Neuron (in vitro differentiated cells): ENCODE results near the gene MVB12B.

Experiments
- H2AFZ ChIP-seq: one replicate; pipeline ENCODE4 v1.6.1; 2013; ENCODE audit warnings: low read depth, mild to moderate bottlenecking, inconsistent platforms, low read length, moderate library complexity
- H3K27me3 ChIP-seq: one replicate; pipeline ENCODE4 v1.6.1; 2013; ENCODE audit warnings: low read length; ENCODE audit not compliant: insufficient read depth
- H3K36me3 ChIP-seq: one replicate; pipeline ENCODE4 v1.6.1; 2013; ENCODE audit warnings: low read length; ENCODE audit not compliant: insufficient read depth
- H3K4me1 ChIP-seq: one replicate; pipeline ENCODE4 v1.6.1; 2013; ENCODE audit warnings: low read length; ENCODE audit not compliant: insufficient read depth
- H3K4me3 ChIP-seq: 2 replicates; pipeline ENCODE4 v1.5.1; 2013; ENCODE audit warnings: mild to moderate bottlenecking, low read length, moderate library complexity
- H3K9me3 ChIP-seq: one replicate; pipeline ENCODE4 v1.6.1; 2013; ENCODE audit warnings: low read length

MVB12B gene

DNA sequence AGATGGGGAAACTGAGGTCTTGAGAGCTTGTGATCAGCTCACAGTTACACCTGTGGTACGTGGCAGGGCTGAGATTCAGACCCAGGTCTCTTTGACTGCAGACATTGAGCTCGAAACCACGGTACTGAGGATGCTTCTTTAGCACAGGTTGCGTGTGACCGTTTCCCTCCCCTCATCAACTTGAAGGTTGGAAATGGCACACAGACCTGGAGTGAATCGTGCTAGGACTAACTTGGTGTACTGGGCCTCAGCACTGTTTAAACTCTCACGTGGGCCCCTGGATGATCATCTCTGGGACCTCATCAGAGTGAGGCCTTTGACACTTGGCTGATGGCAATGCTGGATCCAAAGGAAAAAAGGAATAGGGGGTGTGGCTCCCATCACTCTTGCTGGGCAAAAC lies 106.0 kb downstream of the MVB12B start:
- Histone ChIP-seq H3K4me1 (peaks cover 12% of the 10 kb centered on the region), H3K27me3 (no peaks in the 10 kb centered on the region), H3K4me3 (no peak overlapping the region), H3K9me3 (no peaks in the 10 kb centered on the region), H2AFZ (no peak overlapping the region), H3K36me3 (peaks cover 3% of the 10 kb centered on the region)

DNA sequence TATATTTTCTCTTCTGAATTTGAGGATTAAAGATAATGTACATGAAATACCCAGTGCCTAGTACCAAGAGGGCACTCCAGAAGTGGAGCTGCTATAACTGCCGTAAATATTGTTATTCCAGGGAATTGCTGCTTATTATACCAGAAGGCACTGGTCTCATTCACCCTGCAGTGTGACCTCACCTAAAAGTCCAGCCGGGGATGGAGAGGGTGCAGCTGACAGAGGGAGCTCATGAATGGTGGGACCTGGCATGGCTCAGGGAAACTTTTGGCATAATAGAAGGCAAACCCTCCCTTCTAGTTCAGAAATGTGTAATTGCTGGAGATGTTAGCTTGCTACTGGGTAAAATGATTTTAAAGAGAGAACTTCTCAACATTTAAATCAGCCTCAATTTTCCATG lies 108.5 kb downstream of the MVB12B start:
- H2AFZ ChIP-seq = no peak overlapping the region
- peaks cover 19% of the 10 kb centered on the region for H3K4me1 ChIP-seq
- H3K27me3 ChIP-seq = no peaks in the 10 kb centered on the region
- H3K36me3 ChIP-seq = peaks cover 3% of the 10 kb centered on the region
- no peaks in the 10 kb centered on the region for H3K9me3 ChIP-seq
- H3K4me3 ChIP-seq = no peak overlapping the region

DNA sequence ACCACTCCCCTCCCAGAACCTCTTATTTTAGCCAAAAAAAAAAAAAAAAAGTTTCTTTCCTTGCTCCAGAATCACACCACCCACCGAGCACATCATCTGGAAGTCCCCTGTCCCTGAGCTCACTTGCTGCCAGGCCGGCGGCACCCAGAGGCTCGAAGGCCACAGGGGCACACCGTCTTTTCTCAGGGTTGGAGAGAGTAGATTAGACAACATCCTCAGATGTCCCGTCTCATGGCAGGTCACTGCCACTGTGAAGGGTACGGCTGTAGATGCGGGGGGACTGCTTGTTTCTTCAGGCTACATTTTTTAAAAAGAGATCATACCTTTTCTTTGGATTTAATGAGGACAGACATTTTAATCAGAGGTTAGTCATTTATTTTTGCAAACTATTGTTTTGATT lies 109.0 kb downstream of the MVB12B start:
- H3K4me1 ChIP-seq = peaks cover 24% of the 10 kb centered on the region
- H3K36me3 ChIP-seq = peaks cover 3% of the 10 kb centered on the region
- H3K27me3 ChIP-seq = no peaks in the 10 kb centered on the region
- no peak overlapping the region for H2AFZ ChIP-seq
- no peaks in the 10 kb centered on the region for H3K9me3 ChIP-seq
- H3K4me3 ChIP-seq = no peak overlapping the region

DNA sequence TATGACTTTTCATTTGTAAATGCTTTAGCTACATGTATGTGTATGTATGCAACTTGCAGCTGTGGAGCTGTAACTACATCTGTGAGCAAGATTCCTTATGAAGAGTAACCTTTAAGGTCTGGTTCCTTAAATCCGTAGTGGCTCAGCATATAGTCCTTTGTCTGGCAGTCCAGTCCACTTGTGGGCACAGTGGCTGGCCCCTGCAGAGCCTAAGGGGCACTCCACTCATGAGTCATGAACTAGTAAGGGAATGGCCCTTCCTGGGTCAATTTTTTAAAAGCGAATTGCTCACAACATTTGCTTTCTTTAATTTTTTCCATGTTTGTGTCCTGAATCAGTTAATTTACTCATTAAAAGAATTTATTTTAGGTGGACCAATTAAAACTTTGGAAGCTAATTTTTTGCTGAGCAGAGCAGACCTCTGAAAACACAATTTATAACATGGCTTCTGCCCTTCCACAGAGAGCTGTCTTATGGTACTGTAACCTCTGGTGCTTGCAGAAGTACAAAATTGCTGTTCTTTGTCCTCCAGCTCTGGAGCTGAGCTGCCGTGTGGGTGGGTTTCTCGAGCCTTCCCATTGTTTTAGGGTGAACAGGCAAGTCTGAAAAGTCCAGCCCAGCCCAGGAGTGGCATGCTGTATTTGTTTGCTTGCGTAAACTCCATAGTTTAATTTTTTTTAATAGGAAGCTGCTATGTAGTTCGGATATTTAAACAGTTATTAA lies 110.1 kb downstream of the MVB12B start:
- Histone ChIP-seq H3K27me3 (no peaks in the 10 kb centered on the region), H3K36me3 (peaks cover 3% of the 10 kb centered on the region), H3K9me3 (no peaks in the 10 kb centered on the region), H3K4me3 (no peak overlapping the region), H3K4me1 (peaks cover 32% of the 10 kb centered on the region), H2AFZ (no peak overlapping the region)

DNA sequence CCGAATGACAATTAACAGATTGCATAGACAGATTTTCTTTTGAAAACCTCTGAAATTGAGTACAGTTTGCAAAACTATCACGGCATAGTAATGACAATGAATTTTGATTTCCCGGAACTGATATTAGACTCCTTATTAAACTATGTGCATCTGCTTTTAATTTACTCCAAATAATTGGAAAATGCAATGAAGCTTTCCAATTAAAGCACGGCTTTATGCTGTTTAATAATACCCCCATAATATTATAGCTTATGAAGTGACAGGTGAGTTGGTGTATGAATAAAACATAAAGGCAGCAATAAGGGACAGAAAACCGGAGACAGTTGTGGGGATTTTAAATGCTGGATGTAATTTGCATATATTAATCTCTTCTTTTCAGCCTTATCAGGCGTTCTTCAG lies 110.6 kb downstream of the MVB12B start:
- Histone ChIP-seq H3K27me3 (no peaks in the 10 kb centered on the region), H2AFZ (no peak overlapping the region), H3K36me3 (peaks cover 3% of the 10 kb centered on the region), H3K9me3 (no peaks in the 10 kb centered on the region), H3K4me1 (peaks cover 32% of the 10 kb centered on the region), H3K4me3 (no peak overlapping the region)

DNA sequence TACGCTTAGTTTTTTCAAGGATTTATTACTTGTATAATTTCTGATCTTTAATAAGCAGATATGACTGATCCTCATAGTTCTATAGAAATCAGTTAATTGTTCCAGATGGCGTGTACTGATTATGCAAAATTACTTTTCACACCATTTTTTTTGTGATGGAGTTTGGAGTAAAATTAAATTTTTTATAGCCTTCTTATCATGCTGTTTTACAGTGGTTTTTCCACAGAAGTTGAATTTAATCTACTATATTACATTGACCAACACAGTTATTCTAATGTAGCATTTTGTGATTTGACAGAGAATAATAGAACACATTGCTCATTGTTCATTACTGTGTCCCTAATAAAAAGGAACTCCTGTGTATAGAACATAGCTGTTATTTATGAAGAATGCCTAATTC lies 111.1 kb downstream of the MVB12B start:
- peaks cover under 1% of the 10 kb centered on the region for H3K36me3 ChIP-seq
- H3K9me3 ChIP-seq = no peaks in the 10 kb centered on the region
- H3K27me3 ChIP-seq = no peaks in the 10 kb centered on the region
- H3K4me1 ChIP-seq = peaks cover 32% of the 10 kb centered on the region
- no peak overlapping the region for H3K4me3 ChIP-seq
- no peak overlapping the region for H2AFZ ChIP-seq

DNA sequence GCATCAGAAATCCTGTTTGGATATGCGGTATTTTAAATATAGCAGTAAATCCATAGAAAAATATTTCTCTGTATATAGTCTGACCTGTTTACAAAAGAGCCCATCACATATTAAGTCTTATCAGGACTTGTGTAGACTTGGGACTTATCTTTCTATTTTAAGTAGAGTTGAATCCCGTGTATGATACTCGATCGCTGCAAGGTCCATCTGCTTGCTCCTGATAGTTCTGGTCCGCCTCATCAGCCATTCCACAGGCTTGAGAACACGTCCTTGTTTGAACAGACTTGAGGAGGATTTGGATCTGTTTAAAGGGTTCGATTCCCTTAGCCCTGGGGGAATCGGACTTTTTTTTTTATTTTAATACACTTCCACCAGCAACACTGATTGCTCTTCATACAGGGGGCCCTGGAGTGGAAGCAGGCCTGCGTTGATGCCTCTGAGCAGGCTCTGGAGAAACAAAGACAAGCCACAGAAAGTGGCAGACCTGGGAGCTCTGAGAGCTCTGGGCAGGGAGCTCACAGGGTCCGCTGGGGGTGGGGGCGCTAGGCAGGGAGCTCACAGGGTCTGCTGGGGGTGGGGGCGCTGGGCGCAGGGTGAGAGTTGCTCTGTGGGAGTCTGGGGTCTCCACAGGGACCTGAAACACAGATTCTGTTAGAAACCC lies 112.2 kb downstream of the MVB12B start:
- Histone ChIP-seq H3K4me1 (peaks cover 32% of the 10 kb centered on the region), H2AFZ (no peak overlapping the region), H3K27me3 (no peaks in the 10 kb centered on the region), H3K36me3 (no peaks in the 10 kb centered on the region), H3K9me3 (no peaks in the 10 kb centered on the region), H3K4me3 (no peak overlapping the region)

DNA sequence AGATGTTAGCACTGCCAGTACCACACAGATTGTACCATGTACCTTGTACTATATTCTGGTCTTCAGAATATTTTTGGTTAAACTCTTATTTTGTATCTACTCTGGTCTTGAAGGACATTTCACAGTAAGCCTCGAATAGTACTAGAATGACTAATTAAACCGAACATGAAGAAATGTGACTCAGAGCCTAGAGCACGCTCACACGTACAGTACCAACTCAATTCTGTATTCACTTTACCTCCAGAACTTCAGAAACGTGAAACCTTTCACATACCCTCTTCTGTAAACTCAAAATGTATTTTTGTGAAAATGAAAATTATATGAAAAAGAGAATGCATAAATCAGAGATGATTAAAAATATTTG lies 112.8 kb downstream of the MVB12B start:
- Histone ChIP-seq H3K4me1 (peaks cover 32% of the 10 kb centered on the region), H3K27me3 (no peaks in the 10 kb centered on the region), H3K4me3 (no peak overlapping the region), H2AFZ (no peak overlapping the region), H3K36me3 (no peaks in the 10 kb centered on the region), H3K9me3 (no peaks in the 10 kb centered on the region)

DNA sequence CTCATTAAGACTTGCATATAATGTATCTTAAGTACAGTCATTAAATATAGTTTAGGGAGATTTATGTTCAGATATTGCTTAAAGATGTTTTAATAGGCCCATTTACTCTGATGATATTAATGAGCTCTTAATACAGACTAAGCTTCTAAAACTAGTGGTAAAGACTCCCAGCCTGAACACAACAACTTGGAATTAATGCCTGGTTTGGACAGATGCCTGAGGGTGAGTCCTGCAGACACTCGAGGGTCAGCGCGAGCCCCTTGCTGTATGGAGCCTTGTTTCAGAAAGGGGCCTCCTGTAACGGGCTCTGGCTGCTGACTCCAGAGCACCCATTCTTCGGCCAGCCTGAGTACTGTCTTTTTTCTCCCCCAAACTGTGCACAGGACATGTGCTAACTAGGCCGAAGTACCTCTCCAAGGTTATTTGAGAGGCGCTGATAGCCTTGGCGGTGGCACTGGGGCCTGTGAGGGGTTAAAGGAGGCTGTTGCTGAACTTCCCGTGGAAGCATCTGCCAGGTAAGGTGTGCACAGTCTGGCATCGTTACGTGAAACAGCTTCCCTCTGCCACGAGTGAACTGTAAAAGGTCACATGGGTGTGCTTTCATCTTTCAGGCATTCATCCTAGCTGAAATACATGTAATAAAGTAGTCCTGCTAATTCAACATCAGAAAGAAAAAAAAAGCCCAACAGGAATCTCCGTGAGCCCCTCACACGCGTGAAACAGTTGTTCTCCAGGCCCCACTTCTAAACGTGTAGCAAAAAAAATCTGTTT lies 113.4 kb downstream of the MVB12B start:
- H2AFZ ChIP-seq = no peak overlapping the region
- H3K27me3 ChIP-seq = no peaks in the 10 kb centered on the region
- peaks cover 32% of the 10 kb centered on the region for H3K4me1 ChIP-seq
- H3K36me3 ChIP-seq = no peaks in the 10 kb centered on the region
- H3K4me3 ChIP-seq = no peak overlapping the region
- no peaks in the 10 kb centered on the region for H3K9me3 ChIP-seq

DNA sequence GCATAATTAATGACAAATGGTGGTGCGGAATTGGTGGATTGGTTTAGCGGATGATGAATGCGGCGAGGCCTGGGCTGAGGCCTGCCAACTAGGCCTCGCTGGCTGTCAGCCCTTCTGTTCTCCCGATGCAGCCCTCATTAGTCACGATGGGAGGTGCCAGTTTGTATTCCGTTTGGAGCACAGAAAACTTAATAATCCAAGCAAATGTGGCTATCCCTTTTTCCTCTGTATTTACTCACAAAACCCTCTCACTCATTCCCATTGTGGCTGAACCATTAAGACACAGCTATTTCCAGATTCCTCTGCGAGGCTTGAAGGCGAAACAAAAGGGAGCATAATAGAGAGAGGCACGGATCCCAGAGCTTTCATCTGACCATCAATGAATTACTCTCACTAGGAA lies 114.3 kb downstream of the MVB12B start:
- no peaks in the 10 kb centered on the region for H3K27me3 ChIP-seq
- no peaks in the 10 kb centered on the region for H3K36me3 ChIP-seq
- H3K4me3 ChIP-seq = no peak overlapping the region
- no peaks in the 10 kb centered on the region for H3K9me3 ChIP-seq
- H3K4me1 ChIP-seq = peaks cover 32% of the 10 kb centered on the region
- H2AFZ ChIP-seq = no peak overlapping the region

DNA sequence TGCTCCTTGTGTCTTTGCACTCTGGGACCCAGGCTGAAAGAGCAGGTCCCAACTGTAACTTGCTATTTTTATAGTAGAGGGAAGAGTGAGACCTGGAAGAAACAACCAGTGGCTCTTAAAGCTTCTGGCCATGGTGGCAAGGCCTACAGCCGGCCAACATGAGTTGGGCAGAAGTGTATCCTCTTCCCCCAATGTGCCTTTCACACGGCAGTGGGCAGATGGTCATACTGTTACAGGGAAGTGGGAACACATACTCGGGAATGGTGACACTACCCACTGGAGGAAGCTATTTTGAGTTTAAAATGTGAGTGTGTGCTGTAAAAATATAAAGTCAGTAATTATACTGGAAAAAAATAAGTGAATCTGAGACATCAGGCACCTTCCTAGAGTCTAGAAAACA lies 116.0 kb downstream of the MVB12B start:
- no peaks in the 10 kb centered on the region for H3K9me3 ChIP-seq
- no peaks in the 10 kb centered on the region for H3K36me3 ChIP-seq
- no peaks in the 10 kb centered on the region for H3K27me3 ChIP-seq
- H3K4me3 ChIP-seq = no peak overlapping the region
- H2AFZ ChIP-seq = no peak overlapping the region
- peaks cover 20% of the 10 kb centered on the region for H3K4me1 ChIP-seq

DNA sequence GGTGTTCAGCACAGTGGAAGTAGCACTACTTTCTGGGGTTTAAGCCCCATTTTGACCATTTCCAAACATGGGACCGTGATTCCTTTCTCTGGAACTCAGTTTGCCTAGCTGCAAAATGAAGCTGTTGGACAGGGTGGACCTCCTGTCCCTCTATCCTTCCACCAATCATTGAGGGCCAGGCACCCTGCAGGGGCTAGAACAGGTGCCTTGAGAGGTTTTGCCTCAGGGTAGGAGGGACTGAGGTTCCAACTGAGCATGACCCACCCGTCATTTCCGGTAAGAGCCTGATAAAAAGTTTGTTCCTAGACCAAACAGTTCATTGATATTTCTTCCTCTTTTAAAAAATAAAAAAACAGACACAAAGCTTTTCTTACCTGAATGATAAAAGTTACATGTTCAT lies 116.5 kb downstream of the MVB12B start:
- no peaks in the 10 kb centered on the region for H3K36me3 ChIP-seq
- no peak overlapping the region for H2AFZ ChIP-seq
- no peaks in the 10 kb centered on the region for H3K9me3 ChIP-seq
- H3K27me3 ChIP-seq = no peaks in the 10 kb centered on the region
- no peak overlapping the region for H3K4me3 ChIP-seq
- H3K4me1 ChIP-seq = peaks cover 16% of the 10 kb centered on the region

DNA sequence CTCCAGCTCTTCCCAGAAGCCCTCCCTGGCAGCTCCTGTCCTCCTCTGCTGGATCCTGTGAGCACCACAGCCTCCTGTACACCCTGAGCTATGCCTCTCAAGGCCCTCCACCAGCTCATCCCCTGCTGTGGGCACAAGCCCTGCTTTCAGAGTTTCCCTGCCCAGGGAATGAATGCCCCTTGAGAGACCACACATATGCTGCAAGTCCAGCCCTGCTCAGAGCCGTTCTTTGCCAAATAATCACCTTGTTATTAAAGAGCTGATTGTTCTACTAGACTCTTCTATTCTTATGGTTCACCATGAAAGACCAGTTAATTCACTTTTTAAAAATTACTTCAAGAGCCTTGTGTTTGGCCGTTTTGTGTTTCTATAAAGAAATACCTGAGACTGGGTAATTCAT lies 121.5 kb downstream of the MVB12B start:
- no peaks in the 10 kb centered on the region for H3K36me3 ChIP-seq
- peaks cover 3% of the 10 kb centered on the region for H3K4me1 ChIP-seq
- no peaks in the 10 kb centered on the region for H3K27me3 ChIP-seq
- H3K9me3 ChIP-seq = no peaks in the 10 kb centered on the region
- no peak overlapping the region for H3K4me3 ChIP-seq
- no peak overlapping the region for H2AFZ ChIP-seq
